ENCODE measurements around the gene CKAP5.
"Not testable (repeated sequence)": the region's sequence is repeated elsewhere in the genome, so short reads cannot be mapped to it uniquely, and the experiment has no call there.

Gene CKAP5

DNA sequence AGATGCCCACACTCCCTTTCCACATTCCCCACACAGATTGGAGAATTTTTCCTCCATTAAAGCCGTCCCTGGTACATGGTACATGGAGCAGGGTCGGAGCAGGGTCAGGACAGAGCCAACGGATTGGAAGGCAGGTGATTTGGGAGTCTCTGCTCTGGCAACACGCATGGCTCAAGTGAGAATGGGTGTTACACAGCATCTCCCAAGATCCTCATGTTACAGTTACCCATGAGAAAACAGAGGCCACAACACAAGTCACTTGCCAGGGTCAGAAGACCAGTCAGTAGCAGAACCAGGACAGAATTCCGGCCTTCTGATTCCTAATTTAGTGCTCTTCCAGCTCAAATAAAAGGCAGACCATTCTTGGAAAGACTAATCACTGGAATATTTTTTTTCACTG, 134.8 kb downstream of the CKAP5 start:
- ATAC-seq, result no peak; the same call in 2 of the 3 replicates
- TF ChIP-seq CSDC2 (CRISPR knock-in tag; IDR thresholded peaks at IDR 0.05) (no peak), ZNF8 (CRISPR knock-in tag; IDR thresholded peaks at IDR 0.05) (no peak), TSHZ2 (CRISPR knock-in tag; IDR thresholded peaks at IDR 0.05) (no peak), ZNF565 (CRISPR knock-in tag; conservative IDR thresholded peaks at IDR 0.05; ENCODE audit: low read depth) (no peak), TOX (CRISPR knock-in tag; IDR thresholded peaks at IDR 0.05; ENCODE audit: borderline replicate concordance) (no peak), ESRRG (CRISPR knock-in tag; IDR thresholded peaks at IDR 0.05) (no peak), BACH2 (CRISPR knock-in tag; IDR thresholded peaks at IDR 0.05; ENCODE audit: borderline replicate concordance) (no peak), ARNTL (CRISPR knock-in tag; IDR thresholded peaks at IDR 0.05; ENCODE audit: borderline replicate concordance, low read depth) (no peak)
- TF ChIP-seq, protein P1, sequence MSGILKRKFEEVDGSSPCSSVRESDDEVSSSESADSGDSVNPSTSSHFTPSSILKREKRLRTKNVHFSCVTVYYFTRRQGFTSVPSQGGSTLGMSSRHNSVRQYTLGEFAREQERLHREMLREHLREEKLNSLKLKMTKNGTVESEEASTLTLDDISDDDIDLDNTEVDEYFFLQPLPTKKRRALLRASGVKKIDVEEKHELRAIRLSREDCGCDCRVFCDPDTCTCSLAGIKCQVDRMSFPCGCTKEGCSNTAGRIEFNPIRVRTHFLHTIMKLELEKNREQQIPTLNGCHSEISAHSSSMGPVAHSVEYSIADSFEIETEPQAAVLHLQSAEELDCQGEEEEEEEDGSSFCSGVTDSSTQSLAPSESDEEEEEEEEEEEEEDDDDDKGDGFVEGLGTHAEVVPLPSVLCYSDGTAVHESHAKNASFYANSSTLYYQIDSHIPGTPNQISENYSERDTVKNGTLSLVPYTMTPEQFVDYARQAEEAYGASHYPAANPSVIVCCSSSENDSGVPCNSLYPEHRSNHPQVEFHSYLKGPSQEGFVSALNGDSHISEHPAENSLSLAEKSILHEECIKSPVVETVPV (CRISPR knock-in tag; IDR thresholded peaks at IDR 0.05), result no peak
- TF ChIP-seq, protein P2, sequence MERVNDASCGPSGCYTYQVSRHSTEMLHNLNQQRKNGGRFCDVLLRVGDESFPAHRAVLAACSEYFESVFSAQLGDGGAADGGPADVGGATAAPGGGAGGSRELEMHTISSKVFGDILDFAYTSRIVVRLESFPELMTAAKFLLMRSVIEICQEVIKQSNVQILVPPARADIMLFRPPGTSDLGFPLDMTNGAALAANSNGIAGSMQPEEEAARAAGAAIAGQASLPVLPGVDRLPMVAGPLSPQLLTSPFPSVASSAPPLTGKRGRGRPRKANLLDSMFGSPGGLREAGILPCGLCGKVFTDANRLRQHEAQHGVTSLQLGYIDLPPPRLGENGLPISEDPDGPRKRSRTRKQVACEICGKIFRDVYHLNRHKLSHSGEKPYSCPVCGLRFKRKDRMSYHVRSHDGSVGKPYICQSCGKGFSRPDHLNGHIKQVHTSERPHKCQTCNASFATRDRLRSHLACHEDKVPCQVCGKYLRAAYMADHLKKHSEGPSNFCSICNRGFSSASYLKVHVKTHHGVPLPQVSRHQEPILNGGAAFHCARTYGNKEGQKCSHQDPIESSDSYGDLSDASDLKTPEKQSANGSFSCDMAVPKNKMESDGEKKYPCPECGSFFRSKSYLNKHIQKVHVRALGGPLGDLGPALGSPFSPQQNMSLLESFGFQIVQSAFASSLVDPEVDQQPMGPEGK (CRISPR knock-in tag; IDR thresholded peaks at IDR 0.05; ENCODE audit: borderline replicate concordance), result no peak
- TF ChIP-seq, protein P3, sequence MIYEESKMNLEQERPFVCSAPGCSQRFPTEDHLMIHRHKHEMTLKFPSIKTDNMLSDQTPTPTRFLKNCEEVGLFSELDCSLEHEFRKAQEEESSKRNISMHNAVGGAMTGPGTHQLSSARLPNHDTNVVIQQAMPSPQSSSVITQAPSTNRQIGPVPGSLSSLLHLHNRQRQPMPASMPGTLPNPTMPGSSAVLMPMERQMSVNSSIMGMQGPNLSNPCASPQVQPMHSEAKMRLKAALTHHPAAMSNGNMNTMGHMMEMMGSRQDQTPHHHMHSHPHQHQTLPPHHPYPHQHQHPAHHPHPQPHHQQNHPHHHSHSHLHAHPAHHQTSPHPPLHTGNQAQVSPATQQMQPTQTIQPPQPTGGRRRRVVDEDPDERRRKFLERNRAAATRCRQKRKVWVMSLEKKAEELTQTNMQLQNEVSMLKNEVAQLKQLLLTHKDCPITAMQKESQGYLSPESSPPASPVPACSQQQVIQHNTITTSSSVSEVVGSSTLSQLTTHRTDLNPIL (CRISPR knock-in tag; IDR thresholded peaks at IDR 0.05; ENCODE audit: low read depth), result no peak

- peak; percentile 87 for ATAC-seq
These were observed 135.2 kb downstream of the CKAP5 start for GRCh38 chr11:46710821-46711269.

DNA sequence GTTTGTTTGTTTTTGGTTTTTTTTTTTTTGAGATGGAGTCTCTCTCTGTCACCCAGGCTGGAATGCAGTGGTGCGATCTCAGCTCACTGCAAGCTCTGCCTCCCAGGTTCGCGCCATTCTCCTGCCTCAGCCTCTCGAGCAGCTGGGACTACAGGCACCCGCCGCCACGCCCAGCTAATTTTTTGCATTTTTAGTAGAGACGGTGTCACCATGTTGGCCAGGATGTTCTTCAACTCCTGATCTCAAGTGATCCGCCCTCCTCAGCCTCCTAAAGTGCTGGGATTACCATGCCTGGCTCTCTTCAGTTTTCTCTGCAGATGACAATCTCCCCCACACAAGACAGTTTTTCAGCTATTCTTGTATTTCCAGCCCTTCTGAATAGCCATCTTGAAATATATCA, 136.7 kb downstream of the CKAP5 start:
- ATAC-seq, result not testable (repeated sequence)

More at GRCh38 chr11:46710821-46711269, 135.2 kb downstream of the CKAP5 start:
- no peak for TF ChIP-seq TCF4 (CRISPR knock-in tag; IDR thresholded peaks at IDR 0.05; ENCODE audit: borderline replicate concordance)
- TF ChIP-seq ZNF8 (CRISPR knock-in tag; IDR thresholded peaks at IDR 0.05), result no peak
- TF ChIP-seq, protein P2 (CRISPR knock-in tag; IDR thresholded peaks at IDR 0.05; ENCODE audit: borderline replicate concordance), result no peak
- TF ChIP-seq TSHZ2 (CRISPR knock-in tag; IDR thresholded peaks at IDR 0.05), result no peak
- TF ChIP-seq RARB (CRISPR knock-in tag; IDR thresholded peaks at IDR 0.05), result no peak
- no peak for TF ChIP-seq ESRRG (CRISPR knock-in tag; IDR thresholded peaks at IDR 0.05)
- no peak for TF ChIP-seq OSR1 (CRISPR knock-in tag; IDR thresholded peaks at IDR 0.05)
- TF ChIP-seq ZC3H10 (CRISPR knock-in tag; IDR thresholded peaks at IDR 0.05), result no peak
- no peak for TF ChIP-seq PPARA (CRISPR knock-in tag; IDR thresholded peaks at IDR 0.05; ENCODE audit: borderline replicate concordance)
- no peak for TF ChIP-seq CSDC2 (CRISPR knock-in tag; IDR thresholded peaks at IDR 0.05)
- TF ChIP-seq ZFP30 (CRISPR knock-in tag; IDR thresholded peaks at IDR 0.05), result no peak
- no peak for TF ChIP-seq SNAI2 (CRISPR knock-in tag; IDR thresholded peaks at IDR 0.05)
- no peak for TF ChIP-seq ZNF565 (CRISPR knock-in tag; conservative IDR thresholded peaks at IDR 0.05; ENCODE audit: low read depth)
- TF ChIP-seq TOX (CRISPR knock-in tag; IDR thresholded peaks at IDR 0.05; ENCODE audit: borderline replicate concordance), result no peak
- TF ChIP-seq BACH2 (CRISPR knock-in tag; IDR thresholded peaks at IDR 0.05; ENCODE audit: borderline replicate concordance), result no peak
